IMR-90 (cell line): Measurements from ENCODE around the gene CHCHD4. TPM values are rescaled to one million over a fixed set of nuclear protein-coding genes. Genes with fewer than 3 reads are reported as not detected.

ENCODE experiments used
- ATAC-seq: fragments of 200-7000 bp; cut with Tn5 transposase; 2 replicates; pipeline ENCODE4 v1.9.1; 2020; ENCODE audit warnings: low read depth, mild to moderate bottlenecking, moderate library complexity
- BruUV-seq: library from RNA; stranded (reverse); fragments of 400-500 nt; replicated peaks from 2 replicates; lab custom pipeline; 2021; lab: Mats Ljungman, UMichigan
- CTCF ChIA-PET: fragments of 300-600 bp; formaldehyde crosslinking; extraction: SDS; loops from one replicate; lab custom pipeline; 2021; ENCODE audit warnings: antibody characterized with exemption; lab: Yijun Ruan, JAX
- POLR2A ChIA-PET: fragments of 300-600 bp; sonication (Branson Sonifier 250); formaldehyde crosslinking; loops from one replicate; lab custom pipeline; 2022; ENCODE audit warnings: antibody characterized with exemption; ENCODE audit not compliant: unreplicated experiment; lab: Charles Lee
- DNase-seq: peaks from one replicate; pipeline ENCODE4 v3.0.0; 2013
- H2AFZ ChIP-seq: replicated peaks from 2 replicates; pipeline ENCODE3; 2013; ENCODE audit warnings: low read length, mild to moderate bottlenecking; ENCODE audit not compliant: poor library complexity
- H2AK5ac ChIP-seq: 2 replicates; pipeline ENCODE4 v1.6.1; 2013; ENCODE audit warnings: low read depth, low read length, inconsistent platforms
- H2AK9ac ChIP-seq: replicated peaks from 2 replicates; pipeline ENCODE3; 2013; ENCODE audit warnings: mild to moderate bottlenecking, low read depth, low read length, moderate library complexity; ENCODE audit not compliant: poor library complexity
- H2BK120ac ChIP-seq: 2 replicates; pipeline ENCODE4 v1.6.1; 2013; ENCODE audit warnings: low read depth, low read length, inconsistent platforms
- H2BK15ac ChIP-seq: 3 replicates; pipeline ENCODE4 v1.6.1; 2013; ENCODE audit warnings: low read depth, low read length, inconsistent platforms
- H2BK20ac ChIP-seq: 2 replicates; pipeline ENCODE4 v1.6.1; 2013; ENCODE audit warnings: low read depth, mild to moderate bottlenecking, inconsistent platforms, low read length, moderate library complexity
- H2BK5ac ChIP-seq: 2 replicates; pipeline ENCODE4 v1.6.1; 2013; ENCODE audit warnings: mild to moderate bottlenecking, low read depth, low read length, inconsistent platforms; ENCODE audit not compliant: poor library complexity, severe bottlenecking
- H3K14ac ChIP-seq: replicated peaks from 2 replicates; pipeline ENCODE4 v1.6.1; 2013; ENCODE audit warnings: low read depth, low read length, inconsistent platforms
- H3K18ac ChIP-seq: 2 replicates; pipeline ENCODE4 v1.6.1; 2013; ENCODE audit warnings: low read depth, low read length, control low read depth
- H3K23ac ChIP-seq: 2 replicates; pipeline ENCODE4 v1.6.1; 2013; ENCODE audit warnings: low read depth, low read length, inconsistent platforms
- H3K27ac ChIP-seq: 2 replicates; pipeline ENCODE4 v1.5.1; 2013; ENCODE audit warnings: mild to moderate bottlenecking, control low read depth, low read length; ENCODE audit not compliant: insufficient read depth
- H3K27me3 ChIP-seq: 2 replicates; pipeline ENCODE4 v1.6.1; 2013; ENCODE audit warnings: low read length; ENCODE audit not compliant: control insufficient read depth, insufficient read depth
- H3K36me3 ChIP-seq: 2 replicates; pipeline ENCODE4 v1.6.1; 2013; ENCODE audit warnings: low read length, mixed read lengths; ENCODE audit not compliant: control insufficient read depth, insufficient read depth
- H3K4ac ChIP-seq: 2 replicates; pipeline ENCODE4 v1.6.1; 2013; ENCODE audit warnings: low read depth, low read length, inconsistent platforms
- H3K4me1 ChIP-seq: 2 replicates; pipeline ENCODE4 v1.6.1; 2013; ENCODE audit warnings: low read length, mixed read lengths; ENCODE audit not compliant: control insufficient read depth, insufficient read depth
- H3K4me2 ChIP-seq: 2 replicates; pipeline ENCODE4 v1.6.1; 2013; ENCODE audit warnings: low read depth, mild to moderate bottlenecking, control low read depth, low read length, moderate library complexity
- H3K4me3 ChIP-seq: 2 replicates; pipeline ENCODE4 v1.5.1; 2013; ENCODE audit warnings: low read depth, mild to moderate bottlenecking, control low read depth, low read length, moderate library complexity; ENCODE audit not compliant: insufficient read depth
- H3K56ac ChIP-seq: 2 replicates; pipeline ENCODE4 v1.6.1; 2013; ENCODE audit warnings: low read length, inconsistent platforms; ENCODE audit not compliant: insufficient read depth; ENCODE audit errors: extremely low read depth
- H3K79me1 ChIP-seq, 2 experiments: 2 replicates each; pipeline ENCODE4 v1.6.1; 2013; ENCODE audit warnings: low read length in 2 of 2, inconsistent platforms in 1 of 2, low read depth in 1 of 2
- H3K9ac ChIP-seq: 2 replicates; pipeline ENCODE4 v1.6.1; 2013; ENCODE audit warnings: low read depth, low read length, control low read depth
- H3K9me1 ChIP-seq: 2 replicates; pipeline ENCODE4 v1.6.1; 2013; ENCODE audit warnings: low read length, inconsistent platforms; ENCODE audit not compliant: insufficient read depth
- H3K9me3 ChIP-seq: 2 replicates; pipeline ENCODE4 v1.6.1; 2013; ENCODE audit warnings: low read length; ENCODE audit not compliant: control insufficient read depth, insufficient read depth
- H4K20me1 ChIP-seq: 2 replicates; pipeline ENCODE4 v1.6.1; 2013; ENCODE audit warnings: low read length, inconsistent platforms; ENCODE audit not compliant: insufficient read depth
- H4K5ac ChIP-seq: 2 replicates; pipeline ENCODE4 v1.6.1; 2013; ENCODE audit warnings: mild to moderate bottlenecking, low read depth, low read length, control low read depth
- H4K8ac ChIP-seq, 2 experiments: 2 replicates each; pipeline ENCODE4 v1.6.1; 2013; ENCODE audit warnings: low read depth in 2 of 2, low read length in 2 of 2, control low read depth in 1 of 2, inconsistent platforms in 1 of 2
- H4K91ac ChIP-seq: 2 replicates; pipeline ENCODE4 v1.6.1; 2013; ENCODE audit warnings: low read depth, low read length, inconsistent platforms; ENCODE audit not compliant: insufficient read depth
- BHLHE40 ChIP-seq: fragments of 150-350 bp; IDR thresholded peaks from 2 replicates; pipeline ENCODE4 v1.6.1; 2016; ENCODE audit warnings: mild to moderate bottlenecking, low read depth, low read length
- CEBPB ChIP-seq: IDR thresholded peaks from 2 replicates; pipeline ENCODE4 v1.6.1; 2012; ENCODE audit warnings: low read depth, low read length, improper control_type of control experiment
- CTCF ChIP-seq: conservative IDR thresholded peaks from 2 replicates; pipeline ENCODE4 v1.5.1; 2012; ENCODE audit warnings: mild to moderate bottlenecking, low read depth, low read length, improper control_type of control experiment
- MAFK ChIP-seq: IDR thresholded peaks from 2 replicates; pipeline ENCODE4 v1.6.1; 2012; ENCODE audit warnings: low read depth, low read length, improper control_type of control experiment
- MXI1 ChIP-seq: IDR thresholded peaks from 2 replicates; pipeline ENCODE4 v1.6.1; 2012; ENCODE audit warnings: low read depth, mild to moderate bottlenecking, low read length, moderate library complexity, borderline replicate concordance
- POLR2A ChIP-seq: IDR thresholded peaks from 2 replicates; pipeline ENCODE4 v1.6.1; 2012; ENCODE audit warnings: mild to moderate bottlenecking, low read depth, low read length
- RCOR1 ChIP-seq: IDR thresholded peaks from 2 replicates; pipeline ENCODE4 v1.6.1; 2012; ENCODE audit warnings: mild to moderate bottlenecking, low read length, improper control_type of control experiment; ENCODE audit not compliant: insufficient replicate concordance
- RFX5 ChIP-seq: IDR thresholded peaks from 2 replicates; pipeline ENCODE4 v1.8.0; 2012; ENCODE audit warnings: low read depth, mild to moderate bottlenecking, low read length, moderate library complexity
- SMC3 ChIP-seq: fragments of 150-350 bp; IDR thresholded peaks from 2 replicates; pipeline ENCODE4 v1.6.1; 2016; ENCODE audit warnings: low read depth, mild to moderate bottlenecking, antibody characterized with exemption, low read length, moderate library complexity
- WGBS, 2 experiments: methylation state at CpG; one replicate each; pipeline versions ENCODE4 v1.1.5 to v1.1.7; 2013; ENCODE audit warnings: missing lambda C conversion rate in 2 of 2; ENCODE audit not compliant: insufficient read length in 1 of 2; ENCODE audit errors: extremely low coverage in 2 of 2; 5-methylcytosine and 5-hydroxymethylcytosine counted together
- dilution Hi-C: fragments of 300-500 bp; cut with HindIII; formaldehyde crosslinking; loops from one replicate; pipeline ENCODE4 v1.14.3; 2018; ENCODE audit warnings: low sequenced_read_pairs; ENCODE audit not compliant: unreplicated experiment
- in situ Hi-C: fragments of 300-500 bp; cut with MboI; formaldehyde crosslinking; loops from 3 replicates; pipeline ENCODE4 v1.14.3; 2019; ENCODE audit warnings: low sequenced_read_pairs, inconsistent platforms, mixed read lengths
- intact Hi-C: fragments of 100-400 bp; cut with micrococcal nuclease; formaldehyde crosslinking; loops from 2 replicates; pipeline ENCODE4 v1.10.0; 2022
- polyA plus RNA-seq, 3 experiments: library from polyadenylated mRNA; depleted of rRNA; stranded (reverse); fragments of >200 nt; gene quantifications; 2 replicates each; pipeline ENCODE4 v1.2.3, GENCODE V29; 2012; ENCODE audit warnings: low replicate concordance in 1 of 3
- total RNA-seq: library from RNA; depleted of rRNA; stranded (reverse); fragments of >200 nt; gene quantifications from 2 replicates; pipeline ENCODE4 v1.2.3, GENCODE V29; 2012
- TF ChIP-seq, protein P1 (sequence below): fragments of 150-350 bp; IDR thresholded peaks from 2 replicates; pipeline ENCODE4 v1.6.1; 2017; ENCODE audit warnings: mild to moderate bottlenecking, antibody characterized with exemption, low read length, low read depth

Gene CHCHD4
- total and polyA plus RNA-seq, 2 of the 4 experiments (the other 2 are of a cell fraction), result 9.0 to 9.8 TPM

DNA sequence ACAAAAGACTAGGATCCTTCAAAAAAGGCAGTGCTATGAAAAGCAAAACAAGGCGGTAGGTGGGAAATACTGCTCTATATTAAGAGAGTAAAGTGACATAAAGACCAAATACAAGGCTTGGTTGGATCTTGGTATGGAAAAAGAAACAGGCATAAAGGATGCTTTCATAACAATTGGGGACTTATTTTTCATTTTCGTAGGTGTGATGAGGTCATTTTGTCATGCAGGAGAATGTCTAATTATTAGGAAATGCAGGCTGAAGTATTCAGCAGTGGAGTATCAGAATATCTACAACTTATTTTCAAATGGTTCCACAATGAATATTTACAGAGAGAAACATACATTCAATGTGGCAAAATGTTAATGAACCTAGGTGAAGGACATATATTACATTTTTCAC, 44.8 kb upstream of the CHCHD4 start:
- peaks cover 8% of the 10 kb centered on the region for H3K9me1 ChIP-seq
- no peak overlapping the region for H3K27ac ChIP-seq
- no peak for TF ChIP-seq MAFK
- TF ChIP-seq MXI1, result no peak
- TF ChIP-seq POLR2A, result no peak
- no peak for TF ChIP-seq SMC3
- TF ChIP-seq RFX5, result no peak
- no peak for TF ChIP-seq CEBPB
- no peak for TF ChIP-seq RCOR1
- TF ChIP-seq BHLHE40, result no peak
- TF ChIP-seq CTCF, result no peak
- TF ChIP-seq, protein P1, sequence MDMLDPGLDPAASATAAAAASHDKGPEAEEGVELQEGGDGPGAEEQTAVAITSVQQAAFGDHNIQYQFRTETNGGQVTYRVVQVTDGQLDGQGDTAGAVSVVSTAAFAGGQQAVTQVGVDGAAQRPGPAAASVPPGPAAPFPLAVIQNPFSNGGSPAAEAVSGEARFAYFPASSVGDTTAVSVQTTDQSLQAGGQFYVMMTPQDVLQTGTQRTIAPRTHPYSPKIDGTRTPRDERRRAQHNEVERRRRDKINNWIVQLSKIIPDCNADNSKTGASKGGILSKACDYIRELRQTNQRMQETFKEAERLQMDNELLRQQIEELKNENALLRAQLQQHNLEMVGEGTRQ, result no peak
- no peak overlapping the region for H2BK20ac ChIP-seq
- no peak overlapping the region for H2AK5ac ChIP-seq
- peaks cover 61% of the 10 kb centered on the region for H3K36me3 ChIP-seq
- H3K79me1 ChIP-seq, result peaks cover 40 to 47% of the 10 kb centered on the region in 2 experiments
- no peak overlapping the region for H3K56ac ChIP-seq
- dilution Hi-C loops, result no loop called here
- DNase-seq (no peak), ATAC-seq (no peak)
- no peak overlapping the region for H3K4me2 ChIP-seq
- CTCF ChIA-PET, result no interaction called here
- H4K8ac ChIP-seq, result no peak overlapping the region
- WGBS, 2 experiments, result no CpG with 5 or more reads among the region's 2 CpGs
- no peak overlapping the region for H3K23ac ChIP-seq
- no peak overlapping the region for H3K4me3 ChIP-seq
- no peak overlapping the region for H2BK120ac ChIP-seq
- H3K4me1 ChIP-seq, result peaks cover 6% of the 10 kb centered on the region; the same call in 1 of the 2 replicates
- H2AFZ ChIP-seq, result no peak overlapping the region
- H2AK9ac ChIP-seq, result no peak overlapping the region
- H2BK5ac ChIP-seq, result no peak overlapping the region
- BruUV-seq, result TSS peak; percentile 11
- in situ Hi-C loops, result no loop called here
- no peaks in the 10 kb centered on the region for H3K27me3 ChIP-seq
- no peak overlapping the region for H3K4ac ChIP-seq
- no peak overlapping the region for H3K18ac ChIP-seq
- intact Hi-C loops, result no loop called here
- H4K20me1 ChIP-seq, result no peaks in the 10 kb centered on the region
- POLR2A ChIA-PET, result no interaction called here
- no peak overlapping the region for H3K14ac ChIP-seq
- H3K9ac ChIP-seq, result no peak overlapping the region
- no peak overlapping the region for H2BK15ac ChIP-seq
- no peak overlapping the region for H4K91ac ChIP-seq
- H3K9me3 ChIP-seq, result no peaks in the 10 kb centered on the region
- no peak overlapping the region for H4K5ac ChIP-seq
